WI38 (cell line): Measurements from ENCODE around the gene IL2RA.

Experiments
- H3K4me3 ChIP-seq: 2 replicates; pipeline ENCODE4 v1.5.1; 2011; ENCODE audit warnings: low read depth, mild to moderate bottlenecking, control low read depth, low read length
- TF ChIP-seq, protein P1 (sequence below): IDR thresholded peaks from 2 replicates; pipeline ENCODE4 v1.5.1; 2012; ENCODE audit warnings: low read depth, mild to moderate bottlenecking, control low read depth, low read length

IL2RA gene

DNA sequence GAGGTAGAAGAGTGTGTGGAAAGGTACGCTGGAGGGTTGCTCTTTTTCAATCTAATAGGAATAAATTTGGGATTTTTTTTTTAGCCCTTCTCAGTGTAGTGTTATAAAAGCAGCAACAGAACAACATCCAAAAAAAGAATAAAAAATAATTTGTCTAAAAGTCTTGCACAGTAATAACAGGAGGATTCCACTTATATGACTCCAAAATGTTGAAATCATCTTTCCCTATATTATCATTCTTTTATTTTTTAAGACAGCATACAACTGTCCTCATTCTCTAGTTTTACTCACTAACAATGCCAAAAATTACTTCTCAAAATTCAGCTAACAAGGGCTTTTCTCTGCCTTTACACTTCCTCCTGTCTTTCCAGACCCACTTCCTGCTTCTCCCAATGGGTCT, 27.8 kb downstream of the IL2RA start:
- TF ChIP-seq, protein P1, sequence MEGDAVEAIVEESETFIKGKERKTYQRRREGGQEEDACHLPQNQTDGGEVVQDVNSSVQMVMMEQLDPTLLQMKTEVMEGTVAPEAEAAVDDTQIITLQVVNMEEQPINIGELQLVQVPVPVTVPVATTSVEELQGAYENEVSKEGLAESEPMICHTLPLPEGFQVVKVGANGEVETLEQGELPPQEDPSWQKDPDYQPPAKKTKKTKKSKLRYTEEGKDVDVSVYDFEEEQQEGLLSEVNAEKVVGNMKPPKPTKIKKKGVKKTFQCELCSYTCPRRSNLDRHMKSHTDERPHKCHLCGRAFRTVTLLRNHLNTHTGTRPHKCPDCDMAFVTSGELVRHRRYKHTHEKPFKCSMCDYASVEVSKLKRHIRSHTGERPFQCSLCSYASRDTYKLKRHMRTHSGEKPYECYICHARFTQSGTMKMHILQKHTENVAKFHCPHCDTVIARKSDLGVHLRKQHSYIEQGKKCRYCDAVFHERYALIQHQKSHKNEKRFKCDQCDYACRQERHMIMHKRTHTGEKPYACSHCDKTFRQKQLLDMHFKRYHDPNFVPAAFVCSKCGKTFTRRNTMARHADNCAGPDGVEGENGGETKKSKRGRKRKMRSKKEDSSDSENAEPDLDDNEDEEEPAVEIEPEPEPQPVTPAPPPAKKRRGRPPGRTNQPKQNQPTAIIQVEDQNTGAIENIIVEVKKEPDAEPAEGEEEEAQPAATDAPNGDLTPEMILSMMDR = no peak
- H3K4me3 ChIP-seq = no peak overlapping the region

DNA sequence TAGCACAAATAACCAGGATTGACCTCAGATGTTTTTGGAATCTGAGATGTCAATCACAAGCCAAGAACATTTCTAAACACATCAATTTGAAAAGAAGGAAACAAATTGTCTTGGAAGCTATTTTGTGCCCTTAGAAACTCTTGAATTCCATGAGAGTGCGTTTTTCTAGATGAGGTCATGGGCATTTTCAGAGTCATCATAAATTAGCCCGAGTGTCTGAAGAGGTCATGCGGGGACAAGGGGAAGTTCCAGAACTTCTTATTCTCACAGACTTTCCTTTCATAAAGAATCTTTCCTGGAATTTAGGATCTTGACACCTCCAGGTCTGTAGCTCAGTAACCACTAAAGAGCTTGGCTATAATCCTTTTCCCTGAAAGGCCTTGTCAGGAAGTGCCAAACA, 28.2 kb downstream of the IL2RA start:
- no peak overlapping the region for H3K4me3 ChIP-seq
- TF ChIP-seq, protein P1 = no peak

DNA sequence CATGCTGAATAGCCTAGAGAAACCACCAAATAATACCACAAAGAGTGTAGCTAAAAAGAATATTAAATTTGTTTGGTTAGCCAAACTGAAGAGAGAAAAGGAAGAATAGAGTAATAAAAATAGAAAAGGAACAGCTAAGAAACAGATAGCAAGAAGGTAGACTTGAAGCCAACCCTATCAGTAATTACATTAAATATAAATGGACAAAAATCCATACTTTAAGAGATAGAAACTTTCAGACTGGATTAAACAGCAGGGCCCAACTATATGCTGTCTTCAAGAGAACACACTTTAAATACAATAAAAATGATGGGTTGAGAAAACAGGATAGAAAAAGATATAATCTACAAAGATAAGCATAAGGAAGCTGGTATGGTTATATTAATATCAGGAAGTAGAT, 31.2 kb downstream of the IL2RA start:
- TF ChIP-seq, protein P1 = no peak

DNA sequence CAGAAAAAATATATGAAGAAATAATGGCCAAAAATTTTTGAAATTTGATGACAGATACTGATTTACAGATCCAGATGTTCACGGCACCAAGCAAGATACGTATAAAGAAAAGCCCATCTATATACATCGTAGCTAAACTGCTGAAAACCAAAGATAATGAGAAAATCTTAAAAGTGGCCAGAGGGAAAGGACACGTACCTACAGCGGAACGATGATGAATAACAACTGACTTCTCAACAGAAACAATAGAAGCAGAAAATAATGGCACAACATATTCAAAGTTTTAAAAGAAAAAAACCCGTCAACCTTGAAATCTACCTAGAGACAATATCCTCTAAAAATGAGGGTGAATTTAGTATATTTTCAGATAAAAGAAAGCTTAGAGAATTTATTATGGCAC, 31.9 kb downstream of the IL2RA start:
- TF ChIP-seq, protein P1 = no peak
- no peak overlapping the region for H3K4me3 ChIP-seq

More for the DNA sequence above, 31.2 kb downstream of the IL2RA start:
- no peak overlapping the region for H3K4me3 ChIP-seq

DNA sequence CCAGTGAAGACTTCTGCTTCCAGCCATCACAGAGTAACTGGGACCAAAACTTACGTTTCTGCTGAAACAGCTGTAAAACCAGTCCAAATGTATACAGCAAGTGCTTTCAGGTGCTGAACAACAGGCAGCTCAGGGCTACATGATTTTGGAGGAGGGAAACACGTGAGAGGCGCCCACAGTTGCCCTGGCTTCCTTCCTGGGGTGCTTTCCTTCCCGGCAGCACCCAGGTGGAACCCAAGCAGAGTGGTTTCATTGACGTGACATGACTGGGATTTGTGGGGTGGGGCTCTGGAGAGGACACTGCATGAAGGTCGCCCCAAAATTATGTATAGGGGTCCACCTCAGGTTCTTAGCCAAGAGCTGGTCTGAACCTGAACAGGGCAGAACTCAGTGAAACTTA, 34.2 kb downstream of the IL2RA start:
- no peak overlapping the region for H3K4me3 ChIP-seq
- TF ChIP-seq, protein P1 = no peak

DNA sequence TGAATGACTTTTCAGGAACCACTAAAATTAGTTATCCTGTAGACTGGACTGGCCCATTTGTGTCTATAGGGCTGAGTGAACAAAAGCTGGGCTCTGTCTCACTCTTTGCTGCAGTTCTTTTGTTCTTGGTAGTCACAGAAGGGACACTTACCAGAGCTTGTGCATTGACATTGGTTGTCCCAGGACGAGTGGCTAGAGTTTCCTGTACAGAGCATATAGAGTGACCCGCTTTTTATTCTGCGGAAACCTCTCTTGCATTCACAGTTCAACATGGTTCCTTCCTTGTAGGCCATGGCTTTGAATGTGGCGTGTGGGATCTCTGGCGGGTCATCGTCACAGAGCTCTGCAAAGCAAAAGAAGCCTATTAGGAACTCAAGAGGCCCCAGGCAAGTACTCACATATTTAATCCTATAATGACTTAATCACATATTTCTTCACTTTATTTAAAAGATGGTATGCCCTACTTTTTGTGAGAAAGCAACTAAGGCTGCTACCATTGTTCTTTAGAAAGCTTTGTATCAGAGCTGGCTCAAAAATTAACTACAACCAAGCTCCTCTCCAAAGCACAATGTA, 36.4 kb downstream of the IL2RA start:
- TF ChIP-seq, protein P1 = no peak
- H3K4me3 ChIP-seq = no peak overlapping the region

DNA sequence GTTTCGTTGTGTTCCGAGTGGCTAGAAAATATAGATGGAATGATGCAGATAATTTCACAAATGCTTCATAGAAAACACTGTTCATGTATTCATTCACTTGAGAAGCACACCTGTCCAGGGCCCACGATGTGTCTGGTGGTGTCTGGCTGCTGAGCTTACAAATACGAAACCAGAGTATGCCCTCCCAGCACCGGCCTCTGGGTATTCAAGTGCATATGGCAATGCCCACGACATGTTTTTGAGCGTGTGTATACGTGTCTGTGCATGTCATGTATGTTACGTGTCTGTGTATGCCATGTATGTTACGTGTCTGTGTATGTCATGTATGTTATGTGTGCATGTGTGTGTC, 37.9 kb downstream of the IL2RA start:
- no peak overlapping the region for H3K4me3 ChIP-seq

More for the DNA sequence above, 37.9 kb downstream of the IL2RA start:
- TF ChIP-seq, protein P1 = no peak
